MM.1S (cell line): ENCODE results near the gene WDR76.
A peak's percentile ranks its signal among the peaks of the same experiment; 100 is the strongest.
"Not testable (repeated sequence)": the region's sequence is repeated elsewhere in the genome, so short reads cannot be mapped to it uniquely, and the experiment has no call there.

ENCODE experiments used
- DNase-seq: peaks from one replicate; pipeline ENCODE4 v3.0.0-alpha.2; 2015
- H2AFZ ChIP-seq: fragments of 300-600 bp; sonication (generic); 2 replicates; pipeline ENCODE4 v1.6.0; 2016; ENCODE audit warnings: antibody characterized with exemption, low read length
- H3F3A ChIP-seq: fragments of 300-600 bp; sonication (generic); 2 replicates; pipeline ENCODE4 v1.6.1; 2016; ENCODE audit warnings: mild to moderate bottlenecking, antibody characterized with exemption, low read length, moderate library complexity, mixed read lengths; ENCODE audit not compliant: insufficient read depth
- H3K27ac ChIP-seq: fragments of 300-600 bp; sonication (generic); 2 replicates; pipeline ENCODE4 v1.5.1; 2016; ENCODE audit warnings: mild to moderate bottlenecking, low read length
- H3K27me3 ChIP-seq: fragments of 300-600 bp; sonication (generic); replicated peaks from 2 replicates; pipeline ENCODE4 v1.6.0; 2016; ENCODE audit warnings: low read length; ENCODE audit not compliant: insufficient read depth
- H3K36me3 ChIP-seq: fragments of 300-600 bp; sonication (generic); replicated peaks from 2 replicates; pipeline ENCODE4 v1.6.1; 2016; ENCODE audit warnings: mild to moderate bottlenecking, low read length, mixed read lengths; ENCODE audit not compliant: insufficient read depth
- H3K4me1 ChIP-seq: fragments of 300-600 bp; sonication (generic); 2 replicates; pipeline ENCODE4 v1.6.1; 2016; ENCODE audit warnings: low read length, mixed read lengths
- H3K4me2 ChIP-seq: fragments of 300-600 bp; sonication (generic); 2 replicates; pipeline ENCODE4 v1.6.0; 2016; ENCODE audit warnings: low read depth, low read length
- H3K4me3 ChIP-seq: fragments of 300-600 bp; sonication (generic); 2 replicates; pipeline ENCODE4 v1.5.1; 2016; ENCODE audit warnings: low read length, mixed read lengths
- H3K79me2 ChIP-seq: fragments of 300-600 bp; sonication (generic); 2 replicates; pipeline ENCODE4 v1.6.1; 2016; ENCODE audit warnings: mixed run types, low read length, mixed read lengths
- H3K9ac ChIP-seq: fragments of 300-600 bp; sonication (generic); 2 replicates; pipeline ENCODE4 v1.6.1; 2016; ENCODE audit warnings: low read length, mixed read lengths
- H3K9me2 ChIP-seq: fragments of 300-600 bp; sonication (generic); replicated peaks from 2 replicates; pipeline ENCODE4 v1.6.1; 2016; ENCODE audit warnings: mild to moderate bottlenecking, low read length, mixed read lengths; ENCODE audit not compliant: insufficient read depth
- H3K9me3 ChIP-seq: fragments of 300-600 bp; sonication (generic); replicated peaks from 2 replicates; pipeline ENCODE4 v1.6.1; 2016; ENCODE audit warnings: mild to moderate bottlenecking, low read length, mixed read lengths; ENCODE audit not compliant: insufficient read depth
- H4K20me1 ChIP-seq: fragments of 300-600 bp; sonication (generic); 2 replicates; pipeline ENCODE4 v1.6.1; 2016; ENCODE audit warnings: mild to moderate bottlenecking, low read length, moderate library complexity, mixed read lengths; ENCODE audit not compliant: insufficient read depth
- CTCF ChIP-seq: fragments of 300-600 bp; sonication (generic); IDR thresholded peaks from 2 replicates; pipeline ENCODE4 v1.5.1; 2016; ENCODE audit warnings: antibody characterized with exemption, low read length, mixed read lengths
- EZH2 ChIP-seq: fragments of 300-600 bp; sonication (generic); optimal IDR thresholded peaks from 2 replicates; pipeline ENCODE3; 2017; ENCODE audit warnings: low read depth, mild to moderate bottlenecking, antibody characterized with exemption, low read length, mixed read lengths
- EZH2phosphoT487 ChIP-seq: fragments of 300-600 bp; sonication (generic); IDR thresholded peaks from 2 replicates; pipeline ENCODE4 v1.6.1; 2018; ENCODE audit warnings: antibody characterized with exemption, low read length

WDR76 gene

GRCh38 chr15:43808435-43808950 is 18.3 kb upstream of the WDR76 start:
- DNase-seq = no peak
- no peaks in the 10 kb centered on the region for H3K79me2 ChIP-seq
- H3K4me2 ChIP-seq = no peak overlapping the region
- no peak overlapping the region for H3K4me3 ChIP-seq
- no peaks in the 10 kb centered on the region for H3K4me1 ChIP-seq
- no peak overlapping the region for H3K9ac ChIP-seq
- H3K9me2 ChIP-seq = no peaks in the 10 kb centered on the region
- no peaks in the 10 kb centered on the region for H3K27me3 ChIP-seq
- H4K20me1 ChIP-seq = no peaks in the 10 kb centered on the region
- TF ChIP-seq CTCF (no peak), EZH2phosphoT487 (no peak), EZH2 (no peak)
- H2AFZ ChIP-seq = no peak overlapping the region
- no peaks in the 10 kb centered on the region for H3K36me3 ChIP-seq
- peak overlapping the region; percentile 7; the same call in 1 of the 2 replicates for H3K27ac ChIP-seq
- no peaks in the 10 kb centered on the region for H3K9me3 ChIP-seq
- 0 out of 2 replicates have a peak, but pooled peaks cover 5% of the 10 kb centered on the region for H3F3A ChIP-seq

GRCh38 chr15:43808960-43809678 is 17.7 kb upstream of the WDR76 start:
- DNase-seq = no peak
- H3K4me3 ChIP-seq = no peak overlapping the region
- H3K36me3 ChIP-seq = no peaks in the 10 kb centered on the region; the same call in 1 of the 2 replicates
- H4K20me1 ChIP-seq = no peaks in the 10 kb centered on the region
- 0 out of 2 replicates have a peak, but pooled peaks cover 5% of the 10 kb centered on the region for H3F3A ChIP-seq
- no peaks in the 10 kb centered on the region for H3K4me1 ChIP-seq
- no peaks in the 10 kb centered on the region for H3K9me2 ChIP-seq
- H3K9me3 ChIP-seq = no peaks in the 10 kb centered on the region
- no peaks in the 10 kb centered on the region for H3K79me2 ChIP-seq
- no peak overlapping the region for H2AFZ ChIP-seq
- no peaks in the 10 kb centered on the region for H3K27me3 ChIP-seq
- H3K9ac ChIP-seq = no peak overlapping the region
- no peak overlapping the region for H3K4me2 ChIP-seq
- H3K27ac ChIP-seq = peak overlapping the region; percentile 7; the same call in 1 of the 2 replicates
- TF ChIP-seq EZH2 = no peak
- TF ChIP-seq CTCF = no peak
- TF ChIP-seq EZH2phosphoT487 = no peak

GRCh38 chr15:43815064-43815463 is 11.7 kb upstream of the WDR76 start:
- not testable (repeated sequence) for H3K4me1 ChIP-seq, DNase-seq, H3K27ac ChIP-seq, H2AFZ ChIP-seq, H4K20me1 ChIP-seq, H3K27me3 ChIP-seq, H3K9me2 ChIP-seq, H3K4me3 ChIP-seq, H3K36me3 ChIP-seq, H3K9ac ChIP-seq, H3K9me3 ChIP-seq, H3F3A ChIP-seq, H3K4me2 ChIP-seq
- peaks cover 28% of the 10 kb centered on the region for H3K79me2 ChIP-seq

GRCh38 chr15:43821505-43821904 is 5.3 kb upstream of the WDR76 start:
- Histone ChIP-seq H3K4me2 (no peak overlapping the region), H3K4me1 (peaks cover 7% of the 10 kb centered on the region), H2AFZ (no peak overlapping the region), H3K27me3 (no peaks in the 10 kb centered on the region), H3K9ac (no peak overlapping the region), H3K27ac (no peak overlapping the region), H3K36me3 (no peaks in the 10 kb centered on the region), H3K9me2 (no peaks in the 10 kb centered on the region), H4K20me1 (no peaks in the 10 kb centered on the region; the same call in 1 of the 2 replicates), H3F3A (no peaks in the 10 kb centered on the region; the same call in 1 of the 2 replicates), H3K9me3 (no peaks in the 10 kb centered on the region), H3K4me3 (no peak overlapping the region), H3K79me2 (peaks cover 67% of the 10 kb centered on the region)
- DNase-seq = no peak
- TF ChIP-seq EZH2 (no peak), EZH2phosphoT487 (no peak), CTCF (no peak)
